ENCODE measurements around the gene ARL15.

ARL15 gene

DNA sequence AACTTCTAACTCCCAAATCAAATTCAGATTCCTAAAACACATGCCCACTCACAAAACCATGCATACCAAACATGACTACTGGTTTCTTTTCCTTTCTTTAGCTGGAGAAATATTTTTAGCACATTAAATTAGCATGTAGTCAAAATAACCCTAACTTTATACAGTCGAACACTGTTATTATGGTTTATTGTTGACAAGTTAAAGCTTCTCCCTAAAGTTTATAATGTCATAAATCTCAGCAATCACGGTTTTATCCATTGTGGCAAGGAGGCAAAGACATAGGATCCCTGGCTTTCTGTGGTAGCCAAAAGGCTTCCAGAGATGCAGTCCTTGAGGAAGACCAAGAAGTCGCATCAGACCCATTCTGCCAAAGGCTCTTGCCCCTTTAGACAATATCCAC is 27.5 kb downstream of the ARL15 start:
- DNase-seq (ENCODE audit: low read depth), result no peak

DNA sequence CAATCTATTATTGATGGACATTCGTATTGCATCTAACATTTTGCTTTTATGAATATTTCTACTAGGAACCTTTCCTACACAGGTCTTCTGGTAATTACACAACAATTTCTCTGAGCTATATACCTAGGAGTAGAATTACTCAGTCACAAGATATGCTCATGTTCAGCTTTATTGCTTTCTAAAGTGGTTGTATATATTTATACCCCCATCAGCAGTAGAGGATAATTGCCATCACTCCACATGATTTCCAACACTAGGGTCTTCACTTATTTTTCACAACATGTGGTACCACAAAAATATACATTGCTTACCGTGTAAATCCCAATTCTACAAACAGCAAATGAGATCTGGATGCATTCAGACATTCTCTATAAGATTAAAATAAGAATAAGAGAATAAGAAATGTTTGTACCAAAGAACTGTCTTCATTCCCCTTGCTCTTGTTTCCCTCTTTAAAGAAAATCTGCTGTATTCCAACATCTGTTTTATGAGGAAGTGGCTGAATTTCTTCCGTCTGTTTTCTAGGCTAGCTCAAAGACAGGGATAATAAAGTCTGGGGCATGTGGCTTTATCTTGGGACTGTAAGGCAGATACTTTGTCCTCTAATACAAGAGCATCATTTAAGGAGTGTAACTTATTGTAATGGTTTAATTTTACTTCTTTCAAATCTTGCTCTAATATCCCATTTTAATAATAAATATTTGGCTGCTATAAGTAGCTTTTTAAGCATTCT is 28.2 kb downstream of the ARL15 start:
- DNase-seq (ENCODE audit: low read depth), result no peak

DNA sequence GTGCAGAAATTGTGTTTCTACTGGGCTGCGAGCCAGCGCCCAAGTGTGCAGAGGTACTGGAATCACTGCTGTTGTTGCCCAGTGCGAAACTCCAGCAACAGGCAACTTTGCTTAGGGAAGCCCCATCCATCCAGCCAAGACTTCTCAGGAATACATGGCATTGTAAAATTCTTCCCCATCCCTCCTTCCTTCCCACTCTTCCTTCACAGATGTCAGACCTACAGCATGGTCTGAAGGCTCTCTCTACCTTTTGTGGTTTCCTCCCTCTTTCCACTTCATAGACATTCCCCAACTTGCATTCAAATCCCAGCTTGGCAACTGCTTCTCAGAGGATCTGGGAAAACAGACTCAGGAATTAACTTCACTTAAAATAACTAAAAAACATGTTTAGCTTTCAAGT is 30.4 kb downstream of the ARL15 start:
- no peak for DNase-seq (ENCODE audit: low read depth)

DNA sequence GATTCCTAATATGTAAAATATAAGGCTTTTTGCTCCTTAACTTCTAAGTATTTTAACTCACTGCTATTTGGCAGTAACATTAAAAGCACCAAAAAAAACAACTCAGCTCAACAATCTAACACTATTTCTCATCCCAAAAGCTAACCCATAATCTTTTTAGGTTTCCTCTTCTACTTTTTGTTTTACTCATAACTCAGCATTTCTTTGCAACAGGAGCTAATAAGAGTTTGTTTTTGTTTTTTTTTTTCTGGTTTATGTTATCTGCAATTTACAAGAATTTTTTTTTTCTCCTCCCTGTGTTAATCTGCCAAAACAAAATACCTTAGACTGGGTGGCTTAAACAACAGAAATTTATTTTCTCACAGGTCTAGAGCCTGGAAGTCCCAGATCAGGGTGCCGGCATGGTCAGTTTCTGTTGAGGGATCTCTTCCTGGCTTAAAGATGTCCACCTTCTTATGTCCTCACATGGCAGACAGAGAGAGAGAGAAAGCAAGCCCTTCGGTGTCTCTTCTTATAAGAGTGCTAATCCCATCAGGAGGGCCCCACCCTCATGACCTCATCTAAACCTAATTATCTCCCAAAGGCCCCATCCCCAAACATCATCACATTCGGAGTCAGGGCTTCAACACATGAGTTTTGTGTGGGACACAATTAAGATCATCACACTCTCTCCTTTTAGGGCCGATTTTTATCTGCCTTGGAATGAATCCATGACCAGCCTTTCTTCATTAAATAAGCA is 31.2 kb downstream of the ARL15 start:
- DNase-seq (ENCODE audit: low read depth), result no peak

DNA sequence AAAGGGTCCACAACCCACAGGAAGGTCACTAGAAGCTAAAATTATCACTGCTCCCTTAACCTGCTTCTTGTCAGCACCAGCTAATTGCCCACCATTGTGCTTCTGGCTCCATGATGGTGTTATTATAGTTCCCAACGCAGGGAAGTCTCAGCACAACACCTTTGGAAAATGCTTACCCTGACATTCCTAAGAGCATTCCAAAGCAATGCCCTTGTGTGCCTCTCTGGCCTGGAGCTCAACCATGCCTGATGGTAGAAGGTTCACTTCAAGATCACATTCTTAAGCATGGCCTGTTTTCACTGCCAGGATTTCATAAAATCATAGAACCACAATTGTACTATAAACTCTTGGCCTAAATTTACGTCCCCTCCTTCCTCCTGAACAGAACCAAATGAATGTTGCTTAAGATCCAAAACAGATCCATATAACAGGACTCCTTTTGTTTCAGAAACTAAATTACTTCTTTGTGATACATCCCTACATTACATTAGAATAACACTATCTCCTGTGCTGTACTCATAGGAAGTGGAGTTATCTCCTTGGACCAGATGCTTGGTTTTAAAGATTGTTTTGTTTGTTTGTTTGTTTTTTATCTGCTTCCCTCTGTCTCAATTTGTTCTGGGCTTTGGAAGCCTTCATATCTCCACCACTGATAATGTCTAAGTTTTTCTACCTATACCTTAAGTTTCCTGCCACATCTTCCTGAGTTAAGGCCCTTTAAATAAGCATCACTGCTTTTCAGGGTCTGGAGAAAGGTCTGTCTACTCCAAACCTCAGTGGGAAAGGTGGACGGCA is 32.1 kb downstream of the ARL15 start:
- no peak for DNase-seq (ENCODE audit: low read depth)

DNA sequence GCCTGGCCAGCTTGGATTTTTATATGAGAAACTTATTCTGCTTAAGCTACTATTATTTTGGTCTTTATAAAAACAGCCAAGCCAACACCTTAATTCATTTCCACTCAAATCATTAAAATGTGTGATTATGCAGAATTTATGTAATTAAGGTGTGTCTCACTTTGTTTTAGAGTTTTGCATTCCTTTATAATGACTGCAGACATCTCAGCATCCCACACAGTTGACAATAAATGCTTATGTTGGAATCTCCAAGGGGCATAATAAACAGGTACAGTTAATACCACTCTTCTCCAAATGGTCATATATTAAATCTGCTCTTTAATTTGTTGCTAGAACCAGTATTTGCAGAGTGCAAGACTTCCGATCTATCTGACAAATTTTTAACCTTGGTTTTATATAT is 34.3 kb downstream of the ARL15 start:
- DNase-seq (ENCODE audit: low read depth), result no peak

DNA sequence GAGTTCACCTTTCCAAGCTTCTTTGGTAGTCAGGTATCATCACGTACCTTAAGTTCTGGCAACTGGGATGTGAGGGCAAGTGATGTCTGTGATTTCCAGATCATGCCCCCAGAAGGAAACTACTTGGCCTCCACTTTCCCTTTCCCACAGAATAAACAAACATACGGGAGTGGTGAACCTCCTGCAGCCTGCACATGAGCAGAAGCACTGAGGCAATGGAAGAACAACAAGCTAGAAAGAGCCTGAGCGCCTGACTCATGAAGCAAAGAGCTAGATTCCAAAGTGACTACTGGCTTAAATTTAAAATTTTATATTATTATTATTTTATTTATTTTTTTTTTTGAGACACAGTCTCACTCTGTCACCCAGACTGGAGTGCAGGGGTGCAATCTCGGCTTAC is 35.0 kb downstream of the ARL15 start:
- no peak for DNase-seq (ENCODE audit: low read depth)

DNA sequence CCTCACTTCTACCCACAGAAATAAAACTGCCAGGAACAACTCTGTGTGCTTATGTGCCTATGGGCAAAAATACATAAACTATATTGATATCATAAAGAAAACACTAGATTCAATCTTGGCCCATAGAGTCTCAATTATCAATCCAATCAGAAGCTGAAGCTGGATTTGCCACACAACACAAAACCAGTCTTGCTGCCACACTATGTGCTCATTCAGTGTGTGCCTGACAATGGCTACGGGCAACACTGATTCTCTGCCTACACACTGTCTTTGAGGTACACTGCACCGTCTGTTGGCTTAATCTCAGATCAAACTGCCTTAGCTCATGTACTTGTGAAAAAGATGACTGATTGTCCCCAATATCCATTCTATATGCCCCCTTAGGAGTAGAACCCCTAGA is 35.4 kb downstream of the ARL15 start:
- DNase-seq (ENCODE audit: low read depth), result no peak

DNA sequence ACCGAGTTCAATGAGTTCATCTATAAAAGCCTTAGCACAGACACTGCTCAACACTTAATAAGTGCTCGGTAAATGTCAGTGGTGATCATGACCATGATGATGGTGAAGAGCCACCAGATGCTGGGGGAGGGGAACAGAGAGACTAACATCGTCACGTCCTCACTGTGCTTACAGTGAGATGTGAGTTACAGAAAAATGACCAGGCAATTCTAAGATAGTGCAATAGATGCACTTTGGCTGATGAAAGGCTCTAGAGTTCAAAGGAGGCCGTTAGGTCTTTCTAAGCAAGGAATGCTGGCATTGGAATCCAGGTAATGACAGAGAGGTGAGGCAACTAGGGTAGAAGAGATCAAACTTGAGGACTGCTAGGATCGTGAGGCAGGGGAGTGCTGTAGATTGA is 36.7 kb downstream of the ARL15 start:
- no peak for DNase-seq (ENCODE audit: low read depth)

DNA sequence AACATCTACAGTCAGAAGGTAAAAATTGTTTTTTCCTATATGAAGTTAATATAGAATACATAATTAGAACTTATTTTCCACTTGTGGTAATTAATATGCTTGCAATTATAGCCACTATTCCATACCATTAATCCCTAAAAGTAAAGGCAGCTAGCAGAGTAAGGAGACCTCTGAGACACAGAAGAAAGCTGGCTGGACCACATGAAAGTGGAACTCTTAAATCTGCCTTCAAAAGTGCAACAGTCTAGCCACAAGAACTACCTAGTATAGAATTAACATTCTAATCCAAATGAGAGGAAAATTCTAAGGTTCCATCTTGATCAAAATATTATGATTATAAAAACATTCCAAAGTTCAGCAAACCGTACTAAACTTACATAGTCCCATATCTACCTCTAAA is 37.6 kb downstream of the ARL15 start:
- no peak for DNase-seq (ENCODE audit: low read depth)

DNA sequence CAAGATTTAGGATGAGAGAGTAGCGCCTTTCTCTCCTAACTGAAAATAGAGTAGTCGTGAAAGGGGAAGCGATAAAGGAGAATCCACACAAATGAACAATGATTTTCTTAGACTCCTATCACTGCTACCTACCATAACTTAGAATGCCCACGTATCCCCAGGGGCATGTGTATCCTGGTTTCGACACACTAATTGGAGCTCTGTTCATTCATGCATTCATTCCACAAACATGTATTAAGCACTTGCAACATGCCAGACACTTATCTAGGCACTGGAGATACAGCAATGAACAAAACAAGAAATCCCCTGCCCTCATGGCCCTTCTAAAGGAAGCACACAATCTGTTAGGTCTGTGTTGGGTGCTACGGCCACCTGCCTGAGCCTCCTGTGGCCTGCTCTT is 40.0 kb downstream of the ARL15 start:
- no peak for DNase-seq (ENCODE audit: low read depth)

DNA sequence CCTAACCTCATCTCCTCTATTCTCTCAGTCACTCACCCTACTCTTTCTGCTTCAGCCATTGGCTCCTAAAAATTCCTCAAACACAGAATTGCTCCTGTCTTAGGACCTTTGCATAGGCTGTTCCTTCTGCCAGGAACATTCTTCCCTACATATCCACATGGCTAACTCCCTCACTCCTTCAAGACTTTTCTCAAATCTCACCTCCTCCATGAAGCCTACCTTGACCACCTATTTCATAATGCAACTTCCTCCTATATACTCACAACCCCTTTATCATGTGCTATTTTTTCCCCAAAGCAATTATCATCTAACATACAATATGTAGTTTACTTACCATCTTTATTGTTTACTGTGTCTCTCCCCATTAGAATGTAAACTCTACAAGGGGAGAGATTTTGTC is 45.8 kb downstream of the ARL15 start:
- DNase-seq (ENCODE audit: low read depth), result no peak

DNA sequence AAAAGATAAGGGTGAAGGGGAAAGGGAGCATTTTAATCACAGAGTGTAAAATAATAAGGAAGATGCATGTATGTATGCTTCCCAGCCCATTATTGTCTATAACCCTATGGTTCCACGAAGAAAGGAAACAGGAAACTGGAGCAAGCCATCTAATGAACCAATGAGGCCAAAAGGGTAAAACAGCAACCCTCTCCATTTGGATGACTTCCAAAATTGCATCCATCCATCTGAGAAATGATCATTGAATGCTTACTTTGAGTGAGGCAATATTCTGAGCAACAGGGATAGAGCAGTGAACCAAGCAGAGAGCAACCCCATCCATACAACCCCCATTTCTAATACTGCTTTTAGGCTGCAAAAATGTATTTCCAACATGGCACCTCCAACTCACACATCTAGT is 46.9 kb downstream of the ARL15 start:
- no peak for DNase-seq (ENCODE audit: low read depth)

DNA sequence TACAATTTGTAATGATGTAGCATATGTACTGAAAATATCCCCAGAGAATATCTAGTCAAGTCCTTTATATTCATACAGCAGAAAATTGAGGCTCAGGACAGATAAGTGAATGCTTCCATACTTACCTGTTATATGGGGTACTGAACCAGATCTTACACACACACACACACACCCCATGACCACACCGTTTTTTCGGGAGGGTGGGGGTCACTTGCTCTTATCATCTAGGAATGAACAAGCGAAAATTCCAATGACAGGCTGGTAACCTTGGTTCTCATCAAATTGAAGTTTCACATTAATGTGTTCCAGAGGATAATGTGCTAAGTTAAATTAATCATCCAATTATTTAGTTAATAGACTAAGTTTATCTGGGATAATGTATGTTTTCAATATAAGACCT is 48.8 kb downstream of the ARL15 start:
- DNase-seq (ENCODE audit: low read depth), result no peak

DNA sequence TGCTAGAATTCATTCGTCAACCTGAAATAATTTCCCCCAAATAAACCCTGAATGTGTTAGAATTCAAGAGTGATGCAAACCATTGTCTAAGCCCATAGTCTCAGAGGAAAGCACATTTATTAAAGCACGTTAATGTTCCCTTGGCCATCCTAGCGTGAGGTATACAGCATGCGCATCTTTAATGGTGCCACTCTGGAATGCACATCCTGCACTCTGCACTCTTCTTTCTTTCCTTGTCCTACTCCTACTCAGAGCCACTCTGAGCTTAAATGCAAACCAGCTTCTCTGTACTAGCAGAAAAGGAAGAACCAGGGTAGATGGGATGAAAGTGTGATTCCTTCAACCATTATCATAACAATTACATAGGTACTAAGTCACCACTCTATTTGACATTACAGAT is 50.4 kb downstream of the ARL15 start:
- DNase-seq (ENCODE audit: low read depth), result no peak

DNA sequence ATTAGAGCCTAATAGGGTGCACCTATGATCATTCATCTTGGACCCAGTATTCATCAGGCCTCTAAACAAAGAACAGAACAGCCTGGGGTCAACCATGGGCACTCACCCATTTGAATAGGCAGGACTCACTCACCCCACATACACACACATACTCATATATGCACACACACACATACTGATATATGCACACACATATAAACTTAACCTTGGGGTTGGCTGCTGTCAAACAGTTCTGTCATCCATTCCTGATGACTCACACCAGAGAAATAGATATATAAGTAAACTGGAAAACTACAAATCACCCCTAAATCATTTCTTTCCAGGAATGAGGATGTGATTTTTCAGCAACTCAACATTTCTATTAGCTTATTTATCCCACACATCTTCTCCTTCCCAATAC is 51.3 kb downstream of the ARL15 start:
- DNase-seq (ENCODE audit: low read depth), result no peak

DNA sequence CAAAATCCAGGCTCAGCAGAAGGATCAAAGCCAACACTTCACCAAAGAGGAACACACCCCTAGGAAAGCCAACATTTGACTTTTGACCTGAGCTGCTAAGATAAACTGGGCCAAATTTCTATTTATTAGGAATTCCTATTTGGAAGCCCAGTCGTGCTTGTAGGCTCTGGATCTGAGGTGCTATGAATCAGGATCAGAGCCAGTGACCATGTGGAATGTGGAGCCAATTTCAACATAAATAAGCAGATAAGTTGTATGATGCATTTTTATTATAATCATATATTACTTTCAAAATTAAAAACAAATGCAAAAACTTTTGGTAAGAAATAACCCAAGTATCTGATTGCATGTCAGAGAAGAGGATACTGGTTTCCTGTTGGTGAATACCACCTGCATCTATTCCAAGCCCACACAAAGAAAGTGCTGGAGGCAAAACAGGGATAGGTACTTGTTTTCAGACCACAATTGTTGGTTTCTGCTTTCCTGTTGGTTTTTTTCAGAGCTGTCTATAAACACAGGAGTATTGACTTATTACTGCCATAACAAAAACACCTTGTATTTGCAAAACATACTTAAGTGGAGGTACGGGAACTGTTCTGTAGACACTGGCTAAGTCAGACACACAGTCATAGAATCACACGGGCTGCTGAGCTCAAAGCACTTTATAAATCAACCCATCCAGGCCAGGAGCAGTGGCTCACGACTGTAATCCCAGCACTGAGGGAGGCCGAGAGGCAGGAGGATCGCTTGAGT is 52.8 kb downstream of the ARL15 start:
- DNase-seq (ENCODE audit: low read depth), result no peak

DNA sequence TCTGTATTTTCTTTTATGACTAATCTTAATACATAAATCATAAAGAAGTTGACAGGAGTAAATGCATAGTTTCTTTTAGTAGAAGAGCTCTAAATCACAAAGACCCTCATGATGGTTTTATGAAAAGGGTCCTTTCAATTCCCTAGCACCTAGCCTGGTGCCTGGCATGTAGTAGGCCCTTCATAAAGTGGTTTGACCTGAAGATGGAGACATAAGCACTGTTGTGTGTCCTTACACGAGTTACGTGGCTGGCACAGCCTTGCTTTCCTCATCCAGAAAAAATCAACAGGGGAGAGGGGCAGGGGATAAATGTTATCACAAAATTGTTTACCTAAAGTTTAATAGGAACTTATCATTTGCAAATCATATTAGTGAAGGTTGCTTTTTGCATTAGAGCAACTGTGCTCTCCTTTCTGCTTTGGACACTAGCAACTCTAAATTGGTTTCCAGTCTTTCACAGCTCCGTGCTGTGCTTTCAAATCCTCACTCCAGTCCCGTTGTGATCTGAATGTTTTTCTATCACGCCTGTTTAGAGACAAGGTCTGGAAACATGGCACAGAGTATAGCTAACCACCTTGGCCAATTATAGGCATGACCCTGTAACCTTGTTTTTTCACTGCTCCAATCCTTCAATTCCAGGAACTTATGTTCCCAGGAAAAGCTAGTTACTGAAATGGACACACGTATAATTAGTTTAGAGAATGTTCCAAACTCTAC is 55.7 kb downstream of the ARL15 start:
- DNase-seq (ENCODE audit: low read depth), result no peak

DNA sequence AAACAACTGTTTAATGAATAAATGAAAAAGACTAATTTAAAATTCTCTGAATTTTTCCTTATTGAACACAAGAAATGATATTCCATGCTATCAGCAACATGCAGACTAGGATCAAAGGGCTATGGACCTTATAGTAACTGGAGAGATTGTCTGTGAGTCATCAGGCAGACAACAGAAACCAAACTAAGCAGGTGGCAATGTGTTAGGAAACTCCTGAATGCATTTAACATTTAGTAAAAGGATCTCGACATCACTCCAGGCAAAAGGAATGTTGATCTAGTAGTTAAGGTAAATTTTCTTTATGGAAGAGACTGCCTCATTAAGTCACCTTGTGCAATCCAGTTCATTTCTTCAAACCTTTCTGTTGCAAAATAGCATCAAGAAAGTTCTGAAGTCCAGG is 58.4 kb downstream of the ARL15 start:
- DNase-seq (ENCODE audit: low read depth), result no peak

DNA sequence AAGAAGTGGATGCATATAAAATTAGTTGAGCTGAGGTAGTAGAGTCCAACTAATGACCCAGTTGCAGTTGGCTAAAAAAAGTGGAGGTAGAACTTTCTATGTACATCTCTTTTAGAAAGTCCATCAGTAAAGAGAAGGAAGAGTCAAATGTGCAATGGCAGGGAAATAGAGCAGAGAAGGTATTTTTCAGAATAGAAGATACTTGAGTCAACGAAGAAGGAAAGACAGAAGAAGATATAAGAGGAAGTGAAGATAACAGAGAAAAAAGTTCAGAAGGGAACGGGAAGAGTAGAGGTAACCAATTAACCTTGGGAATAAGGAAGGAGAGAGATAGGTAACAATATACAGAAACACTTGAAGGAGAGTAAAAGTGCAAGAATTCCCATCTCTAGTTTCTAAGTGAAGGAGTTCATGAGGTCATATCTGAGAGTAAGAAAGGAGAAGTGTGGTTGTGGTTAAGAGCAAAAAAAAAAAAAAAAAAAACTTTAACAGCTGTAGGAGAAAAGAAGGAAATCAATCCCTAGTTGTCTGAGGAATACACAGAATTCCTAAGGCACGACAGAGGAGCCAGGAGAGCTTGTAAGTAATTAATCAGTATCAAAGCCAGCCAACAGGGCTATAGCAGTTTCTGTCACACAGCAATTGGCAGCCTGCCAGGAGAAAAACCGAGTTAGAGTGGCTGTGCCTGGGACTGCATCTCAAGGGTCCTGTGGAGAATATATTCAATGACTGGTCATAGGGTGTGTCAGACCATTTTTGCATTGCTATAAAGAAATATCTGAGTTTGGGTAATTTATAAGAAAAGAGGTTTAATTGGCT is 61.0 kb downstream of the ARL15 start:
- no peak for DNase-seq (ENCODE audit: low read depth)

DNA sequence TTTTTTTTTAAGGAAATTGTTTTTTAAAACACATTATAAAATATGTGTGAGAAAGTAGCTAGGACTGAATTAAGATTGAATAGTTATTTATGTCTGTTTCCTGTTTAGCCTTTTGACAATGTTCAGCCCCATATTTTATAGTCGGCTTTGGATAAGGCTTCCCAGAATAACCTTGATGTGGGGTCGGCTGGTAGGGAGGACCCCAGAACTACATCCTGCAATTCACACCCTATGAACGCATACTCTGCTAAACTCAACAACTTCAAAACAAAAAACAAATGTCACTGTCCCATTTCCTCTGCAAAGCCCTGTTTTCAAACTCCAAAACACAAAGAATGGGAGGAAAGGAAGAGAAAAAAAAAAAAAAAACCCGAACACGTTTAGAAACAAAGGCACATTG is 63.1 kb downstream of the ARL15 start:
- no peak for DNase-seq (ENCODE audit: low read depth)

Measured in stimulated activated CD8-positive, alpha-beta memory T cell treated with anti-CD3 and anti-CD28 coated beads, Interleukin-7, amount 100 ng/mL, for 24 hours (primary cell).